Prostate gland (tissue), 2 donors: ENCODE measurements around the gene DLGAP4. TPM values are rescaled to one million over a fixed set of nuclear protein-coding genes. Genes with fewer than 3 reads are reported as not detected.

ENCODE experiments used
- DNase-seq: peaks from one replicate; pipeline ENCODE4 v3.0.0-alpha.2; 2019; ENCODE audit warnings: low spot score
- H3K27ac ChIP-seq, 2 donors: fragments of 200-600 bp; sonication (generic); 2 replicates each; pipeline ENCODE4 v1.5.1; 2017 to 2019
- H3K27me3 ChIP-seq: fragments of 200-600 bp; sonication (generic); replicated peaks from 2 replicates; pipeline ENCODE4 v1.5.1; 2019; ENCODE audit not compliant: insufficient read depth
- H3K36me3 ChIP-seq, 2 donors: fragments of 200-600 bp; sonication (generic); 1 replicate in 1 of 2; 2 replicates in 1 of 2; pipeline versions ENCODE4 v1.5.1 to v1.8.1; 2017 to 2019
- H3K4me1 ChIP-seq: fragments of 200-600 bp; sonication (generic); replicated peaks from 2 replicates; pipeline ENCODE4 v1.5.1; 2019
- H3K4me3 ChIP-seq, 2 donors: fragments of 200-600 bp; sonication (generic); 2 replicates each; pipeline ENCODE4 v1.5.1; 2017 to 2019
- H3K9me3 ChIP-seq: fragments of 200-600 bp; sonication (generic); 2 replicates; pipeline ENCODE4 v1.5.1; 2017
- CTCF ChIP-seq, 4 experiments: fragments of 200-600 bp in 2 of 4; fragments of 450-650 bp in 2 of 4; sonication (generic) in 2 of 4; IDR thresholded peaks; 1 replicate in 3 of 4; 2 replicates in 1 of 4; pipeline ENCODE4 v1.5.1; 2016 to 2019; ENCODE audit warnings: antibody characterized with exemption in 4 of 4, mild to moderate bottlenecking in 2 of 4, moderate library complexity in 2 of 4
- POLR2A ChIP-seq: fragments of 450-650 bp; IDR thresholded peaks from one replicate; pipeline ENCODE4 v1.6.1; 2016; ENCODE audit warnings: antibody characterized with exemption, mild to moderate bottlenecking
- POLR2AphosphoS5 ChIP-seq: sonication (generic); formaldehyde crosslinking; IDR thresholded peaks from one replicate; pipeline ENCODE4 v1.6.1; 2017; ENCODE audit warnings: antibody characterized with exemption
- WGBS: methylation state at CpG from one replicate; pipeline ENCODE4 v1.1.5; 2018; 5-methylcytosine and 5-hydroxymethylcytosine counted together
- intact Hi-C: fragments of 100-400 bp; cut with DNase I; formaldehyde crosslinking; loops from one replicate; pipeline ENCODE4 v1.14.2; 2022
- total RNA-seq, 2 donors: library from RNA; depleted of rRNA; stranded (reverse); fragments of >200 nt; gene quantifications; one replicate each; pipeline ENCODE4 v1.1.0, GENCODE V29; 2016

Gene DLGAP4
- total RNA-seq, 2 donors from 2014 or later: 38.0 to 104 TPM

GRCh38 chr20:36320898-36321695, 15.0 kb downstream of the DLGAP4 start:
- no peaks in the 10 kb centered on the region for H3K36me3 ChIP-seq
- H3K4me1 ChIP-seq: no peaks in the 10 kb centered on the region
- no peaks in the 10 kb centered on the region for H3K27me3 ChIP-seq
- DNase-seq: no peak
- H3K4me3 ChIP-seq: no peak overlapping the region
- no peaks in the 10 kb centered on the region for H3K9me3 ChIP-seq
- H3K27ac ChIP-seq: no peak overlapping the region
- intact Hi-C loops: no loop called here
- TF ChIP-seq POLR2AphosphoS5 (no peak), CTCF (IDR thresholded peaks at IDR 0.05) (no peak), POLR2A (no peak)
- WGBS: 85% methylated on average over 24 of the region's 24 CpGs

GRCh38 chr20:36322131-36322530, 16.0 kb downstream of the DLGAP4 start:
- Histone ChIP-seq H3K4me1 (no peaks in the 10 kb centered on the region), H3K4me3 (no peak overlapping the region), H3K36me3 (no peaks in the 10 kb centered on the region), H3K27me3 (no peaks in the 10 kb centered on the region), H3K9me3 (no peaks in the 10 kb centered on the region), H3K27ac (no peak overlapping the region)
- WGBS: 67% methylated on average over 5 of the region's 5 CpGs
- no peak for DNase-seq
- no peak for TF ChIP-seq CTCF (IDR thresholded peaks at IDR 0.05)
- TF ChIP-seq POLR2A: no peak
- no peak for TF ChIP-seq POLR2AphosphoS5
- intact Hi-C loops: no loop called here

GRCh38 chr20:36330091-36330490, 24.0 kb downstream of the DLGAP4 start:
- Histone ChIP-seq H3K27ac (no peak overlapping the region), H3K4me3 (no peak overlapping the region), H3K27me3 (peaks cover 1% of the 10 kb centered on the region), H3K4me1 (no peaks in the 10 kb centered on the region), H3K9me3 (no peaks in the 10 kb centered on the region), H3K36me3 (no peaks in the 10 kb centered on the region)
- no peak for DNase-seq
- WGBS: 71% methylated on average over 5 of the region's 5 CpGs
- intact Hi-C loops: no loop called here
- TF ChIP-seq POLR2A (no peak), CTCF (IDR thresholded peaks at IDR 0.05) (no peak), POLR2AphosphoS5 (no peak)

GRCh38 chr20:36331209-36331608, 25.1 kb downstream of the DLGAP4 start:
- no peaks in the 10 kb centered on the region for H3K36me3 ChIP-seq
- peaks cover 1% of the 10 kb centered on the region for H3K27me3 ChIP-seq
- H3K4me1 ChIP-seq: no peaks in the 10 kb centered on the region
- no peak overlapping the region for H3K4me3 ChIP-seq
- DNase-seq: no peak
- H3K9me3 ChIP-seq: no peaks in the 10 kb centered on the region
- 19% methylated on average over 7 of the region's 7 CpGs for WGBS
- intact Hi-C loops: no loop called here
- TF ChIP-seq POLR2AphosphoS5: no peak
- TF ChIP-seq CTCF (IDR thresholded peaks at IDR 0.05): no peak
- TF ChIP-seq POLR2A: no peak
- H3K27ac ChIP-seq: no peak overlapping the region

- no peaks in the 10 kb centered on the region for H3K9me3 ChIP-seq
- WGBS: 70% methylated on average over 5 of the region's 5 CpGs
- intact Hi-C loops: no loop called here
- no peak overlapping the region for H3K4me3 ChIP-seq
- H3K27me3 ChIP-seq: peaks cover 1% of the 10 kb centered on the region
- no peaks in the 10 kb centered on the region for H3K4me1 ChIP-seq
- DNase-seq: no peak
- no peak overlapping the region for H3K27ac ChIP-seq
- TF ChIP-seq POLR2AphosphoS5 (no peak), POLR2A (no peak), CTCF (IDR thresholded peaks at IDR 0.05) (no peak)
- no peaks in the 10 kb centered on the region for H3K36me3 ChIP-seq
Observed at GRCh38 chr20:36333841-36334240, 27.7 kb downstream of the DLGAP4 start.
